ENCODE results near the gene DBH. TPM values are rescaled to one million over a fixed set of nuclear protein-coding genes. Genes with fewer than 3 reads are reported as not detected.

Gene DBH
- total RNA-seq, 4 donors from 2014 or later: 0.19 TPM; not detected in 3

GRCh38 chr9:133638076-133638475 lies 1.9 kb downstream of the DBH start:
- ATAC-seq (ENCODE audit: low FRiP score) (no peak), DNase-seq (ENCODE audit: low spot score) (no peak)
- no peak for TF ChIP-seq CTCF (IDR thresholded peaks at IDR 0.05)

GRCh38 chr9:133638711-133639110 lies 2.5 kb downstream of the DBH start:
- no peak for DNase-seq (ENCODE audit: low spot score)
- no peak for ATAC-seq (ENCODE audit: low FRiP score)
- no peak for TF ChIP-seq CTCF (IDR thresholded peaks at IDR 0.05)

DNA sequence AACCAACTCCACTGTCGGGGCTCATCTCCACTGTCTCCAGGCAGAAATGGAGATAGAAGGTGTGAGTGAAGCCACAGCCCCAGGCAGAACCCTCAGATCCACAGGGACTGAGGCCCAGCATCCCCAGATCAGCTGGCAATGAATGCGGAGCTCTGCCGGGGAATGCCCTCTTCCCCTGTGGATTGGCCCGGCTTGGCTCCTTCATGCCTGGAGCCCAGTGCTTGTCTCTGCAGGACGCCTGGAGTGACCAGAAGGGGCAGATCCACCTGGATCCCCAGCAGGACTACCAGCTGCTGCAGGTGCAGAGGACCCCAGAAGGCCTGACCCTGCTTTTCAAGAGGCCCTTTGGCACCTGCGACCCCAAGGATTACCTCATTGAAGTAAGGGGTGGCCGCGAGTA lies 3.5 kb downstream of the DBH start:
- TF ChIP-seq CTCF (IDR thresholded peaks at IDR 0.05): no peak
- ATAC-seq (ENCODE audit: low FRiP score): no peak
- DNase-seq (ENCODE audit: low spot score): no peak

DNA sequence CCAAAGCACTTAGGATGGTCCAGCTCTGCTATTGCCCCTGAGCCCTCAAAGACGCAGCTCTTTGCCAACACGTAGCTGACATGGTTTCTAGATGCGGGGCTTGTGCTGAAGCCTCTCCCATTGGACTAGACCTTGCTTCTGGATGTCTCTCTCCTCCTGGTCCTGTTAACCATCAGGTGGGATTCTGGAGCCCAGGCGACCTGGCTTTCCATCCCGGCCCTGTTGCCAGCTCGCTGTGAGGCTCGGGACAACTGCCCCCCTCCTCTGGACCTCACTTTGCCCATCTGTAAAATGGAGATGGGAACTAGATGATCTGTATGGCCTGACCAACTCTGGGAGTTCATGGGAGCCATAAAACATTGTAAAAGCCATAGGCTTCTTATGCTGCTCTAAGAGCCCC lies 4.0 kb downstream of the DBH start:
- ATAC-seq (ENCODE audit: low FRiP score) (no peak), DNase-seq (ENCODE audit: low spot score) (no peak)
- TF ChIP-seq CTCF (IDR thresholded peaks at IDR 0.05): no peak

DNA sequence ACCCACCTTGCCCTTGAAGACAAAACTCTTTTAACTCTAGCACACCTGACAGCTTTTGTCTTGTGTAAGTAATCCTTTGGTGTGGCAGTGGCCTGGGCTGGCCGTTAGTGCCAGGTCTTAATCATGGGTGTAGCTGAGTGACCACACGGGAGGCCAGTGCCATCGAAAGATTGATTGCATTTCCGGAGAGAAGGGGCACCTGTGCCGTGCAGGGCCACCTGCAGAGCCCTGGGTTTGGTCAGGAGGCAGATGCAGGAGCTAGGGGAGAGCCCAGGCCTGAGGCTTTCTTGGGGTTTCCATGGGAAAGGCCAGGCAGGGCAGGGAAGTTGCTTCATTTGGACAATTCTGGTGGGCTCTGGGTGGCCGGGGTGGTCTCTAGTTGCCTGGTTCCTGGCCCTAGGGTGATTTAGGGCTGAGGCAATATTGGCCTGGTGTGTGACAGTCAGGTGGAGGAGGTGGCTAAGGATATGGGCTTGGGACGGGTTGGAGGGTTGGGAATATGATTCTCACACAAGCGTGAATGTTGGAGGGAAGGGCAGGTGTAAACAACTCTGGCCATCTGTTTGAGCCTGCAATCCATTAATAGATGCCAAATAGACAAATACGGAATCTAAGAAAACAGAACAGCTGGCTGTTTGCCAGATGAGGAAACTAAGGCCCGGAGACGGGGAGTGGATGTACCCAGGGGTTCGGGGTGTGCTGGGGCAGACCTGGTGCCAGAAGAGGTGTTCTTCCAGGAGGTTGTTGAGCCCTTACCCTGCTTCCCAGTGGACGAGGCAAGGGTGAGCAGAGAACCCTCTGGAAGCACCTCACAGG lies 4.6 kb downstream of the DBH start:
- ATAC-seq (ENCODE audit: low FRiP score) (no peak), DNase-seq (ENCODE audit: low spot score) (no peak)
- TF ChIP-seq CTCF (IDR thresholded peaks at IDR 0.05): no peak

DNA sequence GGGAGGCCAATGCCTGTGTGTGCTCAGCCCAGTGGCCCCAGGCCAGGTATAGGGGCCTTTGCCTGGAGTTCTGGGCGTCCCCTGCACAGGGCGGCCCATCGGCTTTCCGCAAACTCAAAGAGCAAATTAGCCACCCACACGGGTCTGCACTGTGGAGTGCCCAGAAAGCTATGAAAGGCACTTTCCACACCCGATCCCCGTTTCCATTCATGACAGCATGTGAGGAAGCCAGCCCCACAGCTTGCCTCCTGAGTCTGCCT lies 5.2 kb downstream of the DBH start:
- no peak for TF ChIP-seq CTCF (IDR thresholded peaks at IDR 0.05)
- DNase-seq (ENCODE audit: low spot score) (no peak), ATAC-seq (ENCODE audit: low FRiP score) (no peak)

DNA sequence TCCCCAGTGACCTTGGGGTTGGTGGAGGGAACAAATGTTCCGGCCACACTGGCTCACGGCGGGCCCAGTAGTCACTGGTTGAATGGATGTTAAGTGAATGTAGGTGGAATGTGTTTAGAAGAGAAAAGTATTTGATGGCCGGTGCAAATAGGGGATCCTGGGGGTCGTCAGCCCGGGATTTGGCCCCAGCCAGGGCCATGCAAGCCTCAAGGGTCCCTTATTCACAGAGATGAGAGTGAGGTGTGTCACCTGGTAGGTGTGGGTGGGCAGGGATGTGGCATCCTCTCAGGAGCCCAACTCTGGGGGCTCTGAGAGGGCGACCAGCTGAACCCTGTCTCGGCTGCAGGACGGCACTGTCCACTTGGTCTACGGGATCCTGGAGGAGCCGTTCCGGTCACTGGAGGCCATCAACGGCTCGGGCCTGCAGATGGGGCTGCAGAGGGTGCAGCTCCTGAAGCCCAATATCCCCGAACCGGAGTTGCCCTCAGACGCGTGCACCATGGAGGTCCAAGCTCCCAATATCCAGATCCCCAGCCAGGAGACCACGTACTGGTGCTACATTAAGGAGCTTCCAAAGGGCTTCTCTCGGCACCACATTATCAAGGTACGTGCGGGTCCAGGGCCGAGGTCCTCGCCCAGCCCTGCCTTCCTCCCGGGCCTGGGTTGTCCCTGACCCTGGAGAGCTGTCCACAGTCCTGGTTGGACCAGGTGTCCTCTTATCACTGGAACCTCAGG lies 5.9 kb downstream of the DBH start:
- ATAC-seq (ENCODE audit: low FRiP score): no peak
- no peak for DNase-seq (ENCODE audit: low spot score)
- TF ChIP-seq CTCF (IDR thresholded peaks at IDR 0.05): no peak

Data from omental fat pad (tissue), 4 donors.